HL-60 (cell line): ENCODE results near the gene GRIFIN.

Source experiments
- DNase-seq, 2 experiments: peaks; one replicate each; pipeline ENCODE4 v3.0.0-alpha.2; 2010 to 2020; ENCODE audit warnings: low read depth in 1 of 2, low spot score in 1 of 2
- H3K27ac ChIP-seq: fragments of 250-450 bp; sonication (Bioruptor Pico); replicated peaks from 2 replicates; pipeline ENCODE4 v1.5.1; 2020; ENCODE audit warnings: mild to moderate bottlenecking, moderate library complexity
- H3K27me3 ChIP-seq: fragments of 250-450 bp; sonication (Bioruptor Pico); 2 replicates; pipeline ENCODE4 v1.5.1; 2021; ENCODE audit warnings: mild to moderate bottlenecking, moderate library complexity; ENCODE audit not compliant: insufficient read depth, poor library complexity, severe bottlenecking
- H3K4me3 ChIP-seq: replicated peaks from 2 replicates; pipeline ENCODE4 v1.5.1; 2011; ENCODE audit warnings: mild to moderate bottlenecking, control low read depth, low read length; ENCODE audit not compliant: insufficient read depth
- CTCF ChIP-seq: IDR thresholded peaks from one replicate; pipeline ENCODE4 v1.5.1; 2011; ENCODE audit warnings: low read length, control low read depth, inconsistent platforms; ENCODE audit not compliant: insufficient read depth
- GABPA ChIP-seq: IDR thresholded peaks from 2 replicates; pipeline ENCODE4 v1.6.1; 2012; ENCODE audit warnings: low read depth
- POLR2AphosphoS5 ChIP-seq: IDR thresholded peaks from 2 replicates; pipeline ENCODE4 v1.6.1; 2012; ENCODE audit warnings: low read depth
- SPI1 ChIP-seq: IDR thresholded peaks from 2 replicates; pipeline ENCODE4 v1.6.1; 2012; ENCODE audit warnings: low read depth, mild to moderate bottlenecking, borderline replicate concordance
- TF ChIP-seq, protein P1 (sequence below): IDR thresholded peaks from 2 replicates; pipeline ENCODE4 v1.6.1; 2012; ENCODE audit warnings: low read depth; ENCODE audit not compliant: insufficient replicate concordance

GRIFIN gene

GRCh38 chr7:2515424-2516193, 39.4 kb upstream of the GRIFIN start:
- no peak for DNase-seq
- Histone ChIP-seq H3K4me3 (no peak overlapping the region), H3K27ac (no peak overlapping the region), H3K27me3 (no peaks in the 10 kb centered on the region)
- TF ChIP-seq POLR2AphosphoS5 (no peak), SPI1 (no peak), CTCF (no peak), GABPA (no peak)
- TF ChIP-seq, protein P1, sequence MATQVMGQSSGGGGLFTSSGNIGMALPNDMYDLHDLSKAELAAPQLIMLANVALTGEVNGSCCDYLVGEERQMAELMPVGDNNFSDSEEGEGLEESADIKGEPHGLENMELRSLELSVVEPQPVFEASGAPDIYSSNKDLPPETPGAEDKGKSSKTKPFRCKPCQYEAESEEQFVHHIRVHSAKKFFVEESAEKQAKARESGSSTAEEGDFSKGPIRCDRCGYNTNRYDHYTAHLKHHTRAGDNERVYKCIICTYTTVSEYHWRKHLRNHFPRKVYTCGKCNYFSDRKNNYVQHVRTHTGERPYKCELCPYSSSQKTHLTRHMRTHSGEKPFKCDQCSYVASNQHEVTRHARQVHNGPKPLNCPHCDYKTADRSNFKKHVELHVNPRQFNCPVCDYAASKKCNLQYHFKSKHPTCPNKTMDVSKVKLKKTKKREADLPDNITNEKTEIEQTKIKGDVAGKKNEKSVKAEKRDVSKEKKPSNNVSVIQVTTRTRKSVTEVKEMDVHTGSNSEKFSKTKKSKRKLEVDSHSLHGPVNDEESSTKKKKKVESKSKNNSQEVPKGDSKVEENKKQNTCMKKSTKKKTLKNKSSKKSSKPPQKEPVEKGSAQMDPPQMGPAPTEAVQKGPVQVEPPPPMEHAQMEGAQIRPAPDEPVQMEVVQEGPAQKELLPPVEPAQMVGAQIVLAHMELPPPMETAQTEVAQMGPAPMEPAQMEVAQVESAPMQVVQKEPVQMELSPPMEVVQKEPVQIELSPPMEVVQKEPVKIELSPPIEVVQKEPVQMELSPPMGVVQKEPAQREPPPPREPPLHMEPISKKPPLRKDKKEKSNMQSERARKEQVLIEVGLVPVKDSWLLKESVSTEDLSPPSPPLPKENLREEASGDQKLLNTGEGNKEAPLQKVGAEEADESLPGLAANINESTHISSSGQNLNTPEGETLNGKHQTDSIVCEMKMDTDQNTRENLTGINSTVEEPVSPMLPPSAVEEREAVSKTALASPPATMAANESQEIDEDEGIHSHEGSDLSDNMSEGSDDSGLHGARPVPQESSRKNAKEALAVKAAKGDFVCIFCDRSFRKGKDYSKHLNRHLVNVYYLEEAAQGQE = no peak

DNA sequence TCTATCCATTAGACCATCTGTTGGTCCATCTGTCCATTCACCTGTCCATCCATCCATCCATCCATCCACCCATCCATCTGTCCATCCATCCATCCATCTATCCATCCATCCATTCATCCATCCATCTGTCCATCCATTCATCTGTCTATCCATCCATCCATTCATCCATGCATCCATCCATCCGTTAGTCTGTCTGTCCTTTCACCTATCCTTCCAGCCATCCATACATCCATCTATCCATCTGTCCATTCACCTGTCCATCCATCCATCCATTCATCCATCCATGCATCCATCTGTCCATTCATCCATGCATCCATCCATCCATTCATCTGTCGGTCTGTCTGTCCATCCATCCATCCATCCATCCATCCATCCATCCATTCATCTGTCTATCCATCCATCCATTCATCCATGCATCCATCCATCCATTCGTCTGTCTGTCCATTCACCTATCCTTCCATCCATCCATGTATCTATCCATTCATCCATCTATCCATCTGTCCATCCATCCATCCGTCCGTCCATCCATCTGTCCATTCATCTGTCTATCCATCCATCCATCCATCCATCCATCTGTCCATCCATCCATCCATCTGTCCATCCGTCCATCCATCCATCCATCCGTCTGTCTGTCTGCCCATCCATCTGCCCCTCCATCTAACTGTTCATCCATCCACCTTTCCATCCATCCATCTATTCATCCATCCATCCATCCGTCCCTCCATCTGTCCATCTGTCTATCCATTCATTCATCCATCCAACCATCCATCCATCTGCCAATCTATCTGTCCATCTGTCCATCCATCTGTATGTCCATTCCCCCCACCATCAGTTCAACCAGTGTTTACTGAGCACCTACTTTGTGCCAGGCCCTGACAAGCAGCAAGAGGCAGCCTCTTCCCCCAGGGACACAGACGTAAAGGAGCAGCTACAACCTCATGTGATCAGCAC, 38.5 kb upstream of the GRIFIN start:
- no peak for TF ChIP-seq CTCF
- TF ChIP-seq GABPA = no peak
- TF ChIP-seq POLR2AphosphoS5 = no peak
- TF ChIP-seq SPI1 = no peak
- TF ChIP-seq, protein P1 = no peak
- no peak overlapping the region for H3K4me3 ChIP-seq
- H3K27me3 ChIP-seq = no peaks in the 10 kb centered on the region
- H3K27ac ChIP-seq = no peak overlapping the region
- no peak for DNase-seq

DNA sequence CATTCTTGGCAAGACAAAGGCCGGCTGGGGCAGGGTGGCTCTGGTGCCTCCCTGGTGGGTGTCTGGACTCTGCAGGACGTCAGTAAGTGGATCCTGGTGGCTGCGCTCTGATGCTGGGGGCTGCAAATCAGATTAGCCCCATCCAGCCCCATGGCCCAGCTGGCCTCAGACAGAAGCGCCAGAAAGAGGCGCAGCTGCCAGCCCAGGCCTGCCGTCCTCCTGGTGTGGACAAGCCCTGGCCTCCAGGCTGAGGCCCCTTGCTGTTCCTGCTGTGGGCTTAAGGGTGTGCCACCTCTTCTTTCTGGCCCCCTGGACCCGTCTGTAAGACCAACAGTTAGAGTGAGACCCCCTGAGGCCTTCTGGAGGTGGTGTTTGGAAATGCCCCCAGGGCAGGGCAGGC, 37.5 kb upstream of the GRIFIN start:
- TF ChIP-seq SPI1 (no peak), POLR2AphosphoS5 (no peak), CTCF (no peak), GABPA (no peak)
- TF ChIP-seq, protein P1 = no peak
- H3K4me3 ChIP-seq = no peak overlapping the region
- H3K27me3 ChIP-seq = no peaks in the 10 kb centered on the region
- no peak overlapping the region for H3K27ac ChIP-seq
- no peak for DNase-seq
